Vagina (tissue), 2 donors: Measurements from ENCODE around the gene FBP1. TPM values are rescaled to one million over a fixed set of nuclear protein-coding genes. Genes with fewer than 3 reads are reported as not detected.

Source experiments
- DNase-seq, 2 donors: peaks; one replicate each; pipeline ENCODE4 v3.0.0-alpha.2; 2017; ENCODE audit errors: extremely low spot score in 2 of 2
- H3K27ac ChIP-seq: fragments of 200-600 bp; sonication (generic); one replicate; pipeline ENCODE4 v1.5.1; 2019
- H3K27me3 ChIP-seq: fragments of 200-600 bp; sonication (generic); one replicate; pipeline ENCODE4 v1.5.1; 2019
- H3K36me3 ChIP-seq, 2 donors: fragments of 200-600 bp; sonication (generic); one replicate each; pipeline ENCODE4 v1.5.1; 2017 to 2019
- H3K4me1 ChIP-seq: fragments of 200-600 bp; sonication (generic); one replicate; pipeline ENCODE4 v1.5.1; 2019
- H3K4me3 ChIP-seq, 2 donors: fragments of 200-600 bp; sonication (generic); 1 replicate in 1 of 2; 2 replicates in 1 of 2; pipeline ENCODE4 v1.5.1; 2016 to 2019
- H3K9me3 ChIP-seq: fragments of 200-600 bp; sonication (generic); one replicate; pipeline ENCODE4 v1.5.1; 2019
- POLR2A ChIP-seq, 2 donors: fragments of 450-650 bp; IDR thresholded peaks; one replicate each; pipeline ENCODE4 v1.6.1; 2017; ENCODE audit warnings: antibody characterized with exemption in 2 of 2, mild to moderate bottlenecking in 2 of 2, moderate library complexity in 2 of 2
- POLR2AphosphoS5 ChIP-seq, 2 donors: sonication (generic); formaldehyde crosslinking; IDR thresholded peaks; one replicate each; pipeline ENCODE4 v1.9.0; 2017; ENCODE audit warnings: antibody characterized with exemption in 2 of 2, mild to moderate bottlenecking in 2 of 2, low read depth in 1 of 2; ENCODE audit not compliant: insufficient read depth in 1 of 2
- intact Hi-C: fragments of 100-400 bp; cut with DNase I; formaldehyde crosslinking; loops from one replicate; pipeline ENCODE4 v1.15.1; 2023
- total RNA-seq: library from RNA; depleted of rRNA; stranded (reverse); fragments of >200 nt; gene quantifications from one replicate; pipeline ENCODE4 v1.2.3, GENCODE V29; 2016
- TF ChIP-seq, protein P1 (sequence below), 3 experiments: fragments of 450-650 bp in 2 of 3; fragments of 200-600 bp in 1 of 3; sonication (generic) in 1 of 3; IDR thresholded peaks; one replicate each; pipeline ENCODE4 v1.5.1; 2017 to 2019; ENCODE audit warnings: antibody characterized with exemption in 3 of 3, mild to moderate bottlenecking in 2 of 3, moderate library complexity in 2 of 3

The FBP1 gene
- total RNA-seq, 1 donor from 2014 or later = 1.7 TPM

- no peaks in the 10 kb centered on the region for H3K4me1 ChIP-seq
- no peak overlapping the region for H3K27ac ChIP-seq
- no peaks in the 10 kb centered on the region for H3K27me3 ChIP-seq
- no peaks in the 10 kb centered on the region for H3K9me3 ChIP-seq
- TF ChIP-seq, protein P1, sequence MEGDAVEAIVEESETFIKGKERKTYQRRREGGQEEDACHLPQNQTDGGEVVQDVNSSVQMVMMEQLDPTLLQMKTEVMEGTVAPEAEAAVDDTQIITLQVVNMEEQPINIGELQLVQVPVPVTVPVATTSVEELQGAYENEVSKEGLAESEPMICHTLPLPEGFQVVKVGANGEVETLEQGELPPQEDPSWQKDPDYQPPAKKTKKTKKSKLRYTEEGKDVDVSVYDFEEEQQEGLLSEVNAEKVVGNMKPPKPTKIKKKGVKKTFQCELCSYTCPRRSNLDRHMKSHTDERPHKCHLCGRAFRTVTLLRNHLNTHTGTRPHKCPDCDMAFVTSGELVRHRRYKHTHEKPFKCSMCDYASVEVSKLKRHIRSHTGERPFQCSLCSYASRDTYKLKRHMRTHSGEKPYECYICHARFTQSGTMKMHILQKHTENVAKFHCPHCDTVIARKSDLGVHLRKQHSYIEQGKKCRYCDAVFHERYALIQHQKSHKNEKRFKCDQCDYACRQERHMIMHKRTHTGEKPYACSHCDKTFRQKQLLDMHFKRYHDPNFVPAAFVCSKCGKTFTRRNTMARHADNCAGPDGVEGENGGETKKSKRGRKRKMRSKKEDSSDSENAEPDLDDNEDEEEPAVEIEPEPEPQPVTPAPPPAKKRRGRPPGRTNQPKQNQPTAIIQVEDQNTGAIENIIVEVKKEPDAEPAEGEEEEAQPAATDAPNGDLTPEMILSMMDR (IDR thresholded peaks at IDR 0.05) = no peak
- TF ChIP-seq POLR2A (IDR thresholded peaks at IDR 0.05) (no peak), POLR2AphosphoS5 (IDR thresholded peaks at IDR 0.05; ENCODE audit: insufficient read depth in 1 of 2, low read depth in 1 of 2) (no peak)
- intact Hi-C loops = no loop called here
- no peak for DNase-seq
- no peaks in the 10 kb centered on the region for H3K36me3 ChIP-seq
- no peak overlapping the region for H3K4me3 ChIP-seq
Observed at GRCh38 chr9:94612071-94612470, 27.2 kb downstream of the FBP1 start.

DNA sequence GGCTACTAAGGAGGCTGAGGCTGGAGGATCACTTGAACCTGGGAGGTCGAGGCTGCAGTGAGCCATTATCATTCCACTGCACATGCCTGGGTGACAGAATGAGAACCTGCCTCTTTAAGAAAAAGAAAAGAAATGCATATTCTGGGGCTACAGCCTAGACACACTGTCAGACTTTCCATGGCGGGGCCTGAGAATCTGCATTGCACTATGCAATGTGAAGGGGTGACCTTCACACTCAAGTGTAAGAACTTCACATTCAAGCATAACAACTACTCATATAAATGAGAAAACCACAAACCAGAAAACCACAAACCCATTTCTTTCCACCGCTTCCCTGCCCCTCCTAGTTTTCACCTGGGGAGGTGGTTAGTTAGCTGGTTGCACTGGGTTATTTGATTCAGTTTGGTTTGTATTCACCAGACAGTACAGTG lies 27.7 kb downstream of the FBP1 start:
- intact Hi-C loops = no loop called here
- H3K27me3 ChIP-seq = no peaks in the 10 kb centered on the region
- H3K4me1 ChIP-seq = no peaks in the 10 kb centered on the region
- no peak overlapping the region for H3K27ac ChIP-seq
- no peaks in the 10 kb centered on the region for H3K9me3 ChIP-seq
- TF ChIP-seq, protein P1 (IDR thresholded peaks at IDR 0.05) = no peak
- TF ChIP-seq POLR2AphosphoS5 (IDR thresholded peaks at IDR 0.05; ENCODE audit: insufficient read depth in 1 of 2, low read depth in 1 of 2) (no peak), POLR2A (IDR thresholded peaks at IDR 0.05) (no peak)
- no peaks in the 10 kb centered on the region for H3K36me3 ChIP-seq
- DNase-seq = no peak
- H3K4me3 ChIP-seq = no peak overlapping the region

- Histone ChIP-seq H3K36me3 (no peaks in the 10 kb centered on the region), H3K27ac (no peak overlapping the region), H3K4me1 (no peaks in the 10 kb centered on the region), H3K9me3 (no peaks in the 10 kb centered on the region), H3K27me3 (no peaks in the 10 kb centered on the region), H3K4me3 (no peak overlapping the region)
- no peak for TF ChIP-seq POLR2AphosphoS5 (IDR thresholded peaks at IDR 0.05; ENCODE audit: insufficient read depth in 1 of 2, low read depth in 1 of 2)
- TF ChIP-seq, protein P1 (IDR thresholded peaks at IDR 0.05) = no peak
- no peak for TF ChIP-seq POLR2A (IDR thresholded peaks at IDR 0.05)
- DNase-seq = no peak
- intact Hi-C loops = no loop called here
Observed at GRCh38 chr9:94610181-94610606, 29.1 kb downstream of the FBP1 start.

GRCh38 chr9:94607423-94607691 lies 32.0 kb downstream of the FBP1 start:
- H3K27me3 ChIP-seq = no peaks in the 10 kb centered on the region
- intact Hi-C loops = no loop called here
- no peak overlapping the region for H3K27ac ChIP-seq
- no peak overlapping the region for H3K4me3 ChIP-seq
- no peaks in the 10 kb centered on the region for H3K4me1 ChIP-seq
- TF ChIP-seq POLR2A (IDR thresholded peaks at IDR 0.05) = no peak
- TF ChIP-seq POLR2AphosphoS5 (IDR thresholded peaks at IDR 0.05; ENCODE audit: insufficient read depth in 1 of 2, low read depth in 1 of 2) = no peak
- TF ChIP-seq, protein P1 (IDR thresholded peaks at IDR 0.05) = no peak
- DNase-seq = no peak
- no peaks in the 10 kb centered on the region for H3K36me3 ChIP-seq
- H3K9me3 ChIP-seq = no peaks in the 10 kb centered on the region

- no peaks in the 10 kb centered on the region for H3K27me3 ChIP-seq
- TF ChIP-seq POLR2A (IDR thresholded peaks at IDR 0.05) (no peak), POLR2AphosphoS5 (IDR thresholded peaks at IDR 0.05; ENCODE audit: insufficient read depth in 1 of 2, low read depth in 1 of 2) (no peak)
- TF ChIP-seq, protein P1 (IDR thresholded peaks at IDR 0.05) = no peak
- no peak overlapping the region for H3K27ac ChIP-seq
- no peaks in the 10 kb centered on the region for H3K9me3 ChIP-seq
- H3K4me3 ChIP-seq = no peak overlapping the region
- DNase-seq = no peak
- no peaks in the 10 kb centered on the region for H3K4me1 ChIP-seq
- no peaks in the 10 kb centered on the region for H3K36me3 ChIP-seq
- intact Hi-C loops = no loop called here
Observed at GRCh38 chr9:94606646-94607422, 32.5 kb downstream of the FBP1 start.
